CD4-positive, alpha-beta T cell treated with Interferon alpha-2 for 1 hour (primary cell): ENCODE measurements around the gene PUM2.
A peak's percentile ranks its signal among the peaks of the same experiment; 100 is the strongest.

Experiments used
- DNase-seq, 2 donors: peaks; one replicate each; pipeline ENCODE4 v3.0.0-alpha.2; 2020 to 2022

The PUM2 gene

DNA sequence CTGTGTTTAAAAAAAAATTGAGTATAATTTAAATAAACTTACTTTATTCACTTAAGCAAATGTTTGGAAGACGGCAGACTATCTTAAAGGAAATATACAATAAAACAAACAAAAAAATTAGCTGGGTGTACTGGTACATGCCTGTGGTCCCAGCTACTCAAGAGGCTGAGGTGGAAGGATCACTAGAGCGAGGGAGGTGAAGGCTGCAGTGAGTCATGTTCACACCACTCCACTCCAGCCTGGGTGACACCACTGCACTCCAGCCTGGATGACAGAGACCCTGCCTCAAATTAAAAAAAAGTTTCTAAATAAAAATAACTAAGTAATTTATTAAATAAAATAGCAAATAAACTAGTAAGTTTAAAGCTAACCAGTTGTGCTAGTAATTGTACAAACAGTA lies 7.5 kb downstream of the PUM2 start:
- DNase-seq: no peak

DNA sequence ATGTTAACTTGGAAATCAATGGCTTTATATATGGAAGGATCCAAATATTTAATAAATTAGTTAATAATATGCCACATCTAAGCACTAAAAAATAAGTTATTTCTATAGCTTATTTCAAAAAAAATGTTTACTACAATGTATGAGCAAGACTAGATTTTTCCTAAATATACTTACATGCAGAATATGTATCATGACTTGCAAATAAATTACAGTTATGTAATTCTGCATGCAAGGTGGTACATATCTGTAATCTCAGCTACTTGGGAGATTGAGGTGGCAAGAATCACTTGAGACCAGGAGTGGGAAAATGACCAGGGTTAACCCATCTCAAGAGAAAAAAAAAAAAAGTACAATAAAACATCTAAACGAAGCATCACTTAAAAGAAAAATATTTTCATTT lies 11.6 kb downstream of the PUM2 start:
- DNase-seq: no peak

DNA sequence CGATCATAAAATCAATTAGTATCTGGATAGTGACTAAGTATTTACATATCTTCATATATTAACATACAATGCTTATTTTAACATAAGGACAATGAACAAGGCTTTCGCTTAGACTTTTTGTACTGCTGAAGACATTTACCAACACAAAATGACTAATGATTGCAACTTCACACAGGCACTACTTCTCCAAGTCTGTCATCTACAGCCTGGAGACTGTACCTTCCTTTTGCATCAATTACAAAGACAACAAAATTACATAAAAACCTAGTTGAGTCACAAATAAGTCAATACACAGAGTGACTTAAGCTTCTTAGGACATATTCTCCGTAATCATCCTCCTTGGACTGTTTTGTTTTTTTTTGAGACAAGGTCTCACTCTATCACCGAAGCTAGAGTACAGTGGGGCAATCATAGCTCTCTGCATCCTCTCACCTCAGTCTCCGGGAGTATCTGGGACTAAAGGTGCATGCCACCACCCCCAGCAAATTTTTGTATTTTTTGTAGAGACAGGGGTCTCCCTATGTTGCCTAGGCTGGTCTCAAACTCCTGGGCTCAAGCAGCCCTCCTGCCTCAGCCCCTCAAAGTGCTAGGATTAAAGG lies 15.9 kb downstream of the PUM2 start:
- DNase-seq: no peak

DNA sequence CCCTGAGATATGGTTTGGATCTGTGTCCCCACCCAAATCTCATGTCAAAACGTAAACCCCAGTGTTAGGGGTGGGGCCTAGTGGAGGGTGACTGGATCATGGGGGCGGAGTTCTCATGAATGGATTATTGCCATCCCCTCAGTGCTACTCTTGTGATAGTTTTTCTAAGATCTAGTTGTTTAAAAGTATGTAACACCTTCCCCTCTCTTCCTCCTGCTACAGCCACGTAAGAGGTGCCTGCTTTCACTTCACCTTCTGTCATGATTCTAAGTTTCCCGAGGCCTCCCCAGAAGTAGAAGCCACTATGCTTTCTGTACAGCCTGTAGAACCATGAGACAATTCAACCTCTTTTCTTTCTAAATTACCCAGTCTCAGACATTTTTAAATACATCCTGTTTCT lies 16.9 kb downstream of the PUM2 start:
- DNase-seq: no peak

DNA sequence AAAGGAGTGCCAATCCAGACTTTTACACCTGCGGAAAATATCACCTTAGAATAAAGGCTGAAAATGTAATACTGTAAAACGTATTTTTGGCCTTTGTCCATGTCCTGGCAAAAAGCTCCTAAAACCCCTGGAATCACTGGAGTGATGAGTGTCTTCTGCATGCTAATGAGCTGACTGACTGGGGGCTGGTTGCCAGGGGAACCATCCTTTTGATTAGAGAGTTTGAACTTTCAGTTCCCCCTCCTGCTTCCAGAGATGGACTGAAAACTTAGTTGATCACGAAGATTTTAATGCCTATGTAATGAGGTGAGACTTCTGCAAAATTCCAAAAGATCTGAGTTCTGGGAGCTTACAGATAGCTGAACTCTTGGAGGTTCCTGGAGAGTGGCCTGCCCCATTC lies 20.5 kb downstream of the PUM2 start:
- DNase-seq: no peak

DNA sequence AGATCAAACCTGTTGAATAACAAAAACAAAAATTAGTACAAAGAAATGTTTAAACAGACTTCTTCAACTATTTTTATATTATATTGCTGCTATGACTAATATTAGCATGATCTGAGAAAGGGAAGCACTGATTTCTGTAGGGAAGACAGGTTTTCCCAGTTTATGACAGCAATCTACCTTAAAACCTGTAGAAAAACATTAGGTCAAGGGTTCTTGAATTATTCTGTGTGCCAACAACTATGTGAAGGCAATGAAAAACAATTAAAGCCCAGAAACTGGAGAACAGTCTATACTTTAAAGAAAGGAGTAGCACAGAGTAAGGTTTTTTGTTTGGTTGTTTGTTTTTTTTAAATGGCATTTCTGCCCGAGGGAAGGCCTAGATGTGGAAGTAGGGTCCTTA lies 23.3 kb downstream of the PUM2 start:
- no peak for DNase-seq

DNA sequence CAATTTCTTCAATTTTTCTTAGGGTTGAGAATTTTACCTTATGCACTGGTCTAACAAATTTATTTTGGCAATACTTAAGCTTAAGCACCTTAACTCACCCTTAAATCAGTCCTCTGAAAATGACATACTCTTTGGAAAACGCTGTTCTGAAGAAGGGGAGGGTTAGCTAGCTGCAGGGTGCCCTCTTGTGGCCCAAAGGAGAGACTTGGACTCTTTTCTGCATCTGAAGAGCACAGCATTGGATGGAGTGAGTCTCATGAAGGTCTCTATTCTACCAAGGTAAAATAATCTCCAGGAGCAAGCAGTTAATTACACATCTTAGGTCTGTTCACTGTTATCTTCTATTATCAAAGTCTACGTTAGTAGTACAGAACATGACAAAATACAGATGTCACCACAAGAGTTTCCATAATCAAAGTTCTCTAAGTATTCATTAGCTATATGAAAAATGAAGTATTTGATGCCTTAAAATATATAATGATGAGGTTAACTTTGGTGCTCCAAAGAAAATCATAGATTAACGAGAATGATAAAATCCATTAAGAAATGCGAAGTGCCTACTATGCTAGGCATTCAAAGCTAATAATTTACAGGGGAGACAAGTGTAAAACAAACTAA lies 24.4 kb downstream of the PUM2 start:
- DNase-seq: peak; percentile 38 to 63

DNA sequence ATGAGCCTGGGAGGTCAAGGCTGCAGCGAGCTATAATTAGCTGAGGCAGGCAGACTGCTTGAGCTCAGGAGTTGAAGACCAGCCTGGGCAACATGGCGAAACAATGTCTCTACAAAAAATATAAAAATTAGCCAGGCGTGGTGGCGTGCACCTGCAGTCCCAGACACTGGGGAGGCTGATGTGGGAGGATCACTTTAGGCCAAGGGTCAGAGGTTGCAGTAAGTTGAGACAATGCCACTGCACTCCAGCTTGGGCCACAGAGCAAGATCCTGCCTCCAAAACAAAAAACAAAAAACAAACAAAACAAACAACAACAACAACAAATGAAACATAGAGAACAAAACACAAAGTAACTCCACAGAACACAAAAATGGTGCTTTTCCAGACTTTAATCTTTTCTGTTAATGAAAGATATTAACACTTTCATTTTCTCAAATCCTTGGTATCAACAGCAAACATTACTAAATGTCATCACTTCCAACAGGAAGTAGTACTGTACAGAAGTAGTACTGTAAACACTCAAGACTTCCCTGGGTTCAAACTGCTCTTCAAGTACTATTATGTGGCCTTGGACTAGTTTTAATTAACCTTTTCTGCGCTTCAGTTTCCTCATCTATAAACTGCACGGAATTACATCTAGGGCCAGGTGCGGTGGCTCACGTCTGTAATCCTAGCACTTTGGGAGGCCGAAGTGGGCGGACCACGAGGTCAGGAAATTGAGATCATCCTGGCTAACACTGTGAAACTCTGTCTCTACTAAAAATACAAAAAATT lies 27.9 kb downstream of the PUM2 start:
- no peak for DNase-seq

DNA sequence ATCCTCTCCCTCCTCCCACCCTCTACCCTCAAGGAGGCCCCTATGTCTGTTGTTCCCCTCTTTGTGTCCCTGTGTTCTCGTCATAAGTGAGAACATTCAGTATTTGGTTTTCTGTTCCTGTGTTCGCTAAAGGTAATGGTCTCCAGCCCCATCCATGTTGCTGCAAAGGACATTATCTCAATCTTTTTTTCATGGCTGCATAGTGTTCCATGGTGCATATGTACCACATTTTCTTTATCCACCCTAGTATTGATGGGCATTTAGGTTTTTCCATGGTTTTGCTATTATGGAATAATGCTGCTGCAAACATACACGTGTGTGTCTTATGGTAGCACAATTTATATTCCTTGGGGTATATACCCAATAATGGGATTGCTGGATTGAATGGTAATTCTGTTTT lies 33.0 kb downstream of the PUM2 start:
- no peak for DNase-seq

DNA sequence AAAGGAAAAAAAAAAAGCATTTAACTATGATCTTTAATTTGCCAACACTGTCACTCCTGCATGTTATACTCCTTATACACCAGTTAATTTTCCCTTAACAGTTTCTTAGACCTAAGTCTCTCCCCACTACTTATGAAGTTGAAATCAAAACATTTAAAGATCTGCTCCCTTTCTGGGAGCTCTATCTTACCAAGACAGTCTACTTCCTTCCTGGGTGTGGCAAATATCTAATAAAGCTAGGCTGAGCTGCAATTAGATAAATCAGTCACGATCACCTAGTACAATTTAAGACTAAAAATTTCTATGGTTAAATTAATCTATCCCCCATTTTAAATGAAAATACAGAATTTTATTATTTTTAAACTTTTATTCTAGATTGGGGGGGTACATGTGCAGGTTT lies 33.4 kb downstream of the PUM2 start:
- DNase-seq: no peak

DNA sequence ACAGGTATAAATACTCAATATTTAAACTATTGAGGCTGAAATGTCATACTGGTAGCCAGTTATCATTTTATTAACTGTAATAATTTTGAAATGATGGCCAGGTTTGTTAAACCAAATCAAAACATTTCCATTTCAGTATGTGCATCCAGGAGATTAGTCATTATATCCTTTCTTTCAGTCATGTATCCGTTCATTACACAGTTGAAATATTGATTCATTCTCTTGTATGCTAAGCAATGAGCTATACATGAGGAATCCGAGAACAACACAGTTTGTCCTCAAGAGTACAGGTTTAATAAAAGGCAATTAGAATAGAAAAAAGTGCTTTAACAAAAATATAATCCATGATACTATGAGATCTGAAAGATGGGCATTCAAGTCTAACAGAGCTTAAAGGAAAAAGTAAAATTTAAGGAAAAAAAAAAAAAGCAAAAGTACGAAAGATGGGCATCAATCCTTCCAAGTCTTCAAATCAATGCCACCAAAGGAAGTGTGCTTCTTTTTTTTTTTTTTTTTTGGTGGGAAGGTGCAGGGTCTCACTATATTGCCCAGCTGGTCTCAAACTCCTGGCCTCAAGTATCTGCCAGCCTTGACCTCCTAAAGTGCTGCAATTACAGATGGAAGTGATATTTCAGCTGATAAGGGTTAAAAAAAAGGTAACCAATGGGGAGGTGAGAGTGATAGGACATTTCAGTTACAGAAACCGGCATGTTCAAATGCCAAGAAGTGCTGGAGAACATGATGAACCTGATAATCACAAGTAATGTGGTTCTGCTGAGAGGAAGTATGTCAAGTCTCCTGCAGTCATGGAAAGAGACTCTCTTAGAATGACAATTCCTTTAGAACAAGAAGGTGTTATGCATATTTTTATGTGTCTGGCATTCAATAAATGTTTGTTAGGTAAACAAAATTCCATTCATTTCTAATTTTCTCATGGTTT lies 35.8 kb downstream of the PUM2 start:
- DNase-seq: no peak

DNA sequence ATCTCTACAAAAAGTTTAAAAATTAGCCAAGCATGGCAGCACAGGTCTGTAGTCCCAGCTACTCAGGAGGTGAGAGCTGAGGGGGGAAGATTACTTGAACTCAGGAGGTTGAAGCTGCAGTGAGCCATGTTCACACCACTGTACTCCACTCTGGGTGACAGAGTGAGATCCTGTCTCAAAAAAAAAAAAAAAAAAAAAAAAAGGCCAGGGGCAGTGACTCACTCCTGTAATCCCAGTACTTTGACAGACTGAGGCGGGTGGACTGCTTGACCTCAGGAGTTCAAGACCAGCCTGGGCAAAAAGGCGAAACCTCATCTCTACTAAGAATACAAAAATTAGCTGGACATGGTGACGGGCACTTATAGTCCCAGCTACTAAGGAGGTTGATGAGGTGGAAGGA lies 37.0 kb downstream of the PUM2 start:
- no peak for DNase-seq

DNA sequence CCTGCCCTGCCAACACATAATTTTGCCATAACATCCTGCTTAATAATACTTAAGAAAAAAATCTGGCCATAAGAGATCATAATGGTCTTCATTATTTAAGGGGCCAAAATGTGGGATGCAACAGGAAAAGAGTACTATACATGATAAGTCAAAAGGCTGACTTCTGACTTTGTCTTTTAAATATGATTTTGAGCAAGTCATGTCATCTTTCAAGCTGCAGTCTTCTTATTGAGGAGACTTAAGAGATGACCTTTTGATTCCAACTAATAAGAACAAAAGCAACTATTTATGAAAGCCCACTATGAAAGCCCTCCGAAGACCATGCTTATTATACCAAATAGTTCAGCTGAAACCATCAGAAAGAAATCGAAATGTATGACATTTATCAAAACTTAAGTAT lies 41.6 kb downstream of the PUM2 start:
- no peak for DNase-seq

DNA sequence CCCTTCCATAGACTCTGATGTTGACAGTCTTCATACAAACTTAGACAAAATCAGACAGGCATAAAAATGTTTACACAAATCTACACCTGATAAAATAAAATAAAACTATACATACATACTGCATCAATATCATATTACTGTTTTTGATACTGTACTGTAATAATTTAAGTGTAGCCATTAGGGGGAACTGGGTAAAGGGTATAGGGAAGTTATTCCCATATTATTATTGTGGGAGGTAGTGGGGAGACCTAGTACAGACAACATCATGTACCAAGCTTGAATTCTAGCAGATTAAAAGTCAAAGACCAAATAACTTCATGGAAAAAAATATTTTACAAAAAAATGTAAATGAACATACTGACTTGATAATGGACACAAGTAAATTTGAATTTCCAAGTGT lies 43.3 kb downstream of the PUM2 start:
- DNase-seq: no peak

DNA sequence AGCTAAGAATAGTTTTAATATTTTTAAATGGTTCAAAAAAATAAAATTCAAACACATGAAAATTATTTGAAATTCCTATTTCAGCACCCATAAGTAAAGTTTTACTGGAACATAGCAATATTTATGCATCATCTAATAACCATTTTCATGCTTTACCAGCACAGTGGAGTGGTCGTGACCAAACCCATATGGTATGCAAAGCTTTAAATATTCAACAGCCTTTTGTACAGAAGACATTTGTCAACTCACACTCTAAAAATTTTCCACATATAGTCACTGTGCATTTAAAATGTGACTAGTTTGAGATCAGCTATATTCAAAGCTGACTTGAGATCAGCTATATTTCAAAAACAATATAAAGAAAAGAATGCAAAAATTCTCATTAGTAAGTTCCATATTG lies 46.2 kb downstream of the PUM2 start:
- no peak for DNase-seq

DNA sequence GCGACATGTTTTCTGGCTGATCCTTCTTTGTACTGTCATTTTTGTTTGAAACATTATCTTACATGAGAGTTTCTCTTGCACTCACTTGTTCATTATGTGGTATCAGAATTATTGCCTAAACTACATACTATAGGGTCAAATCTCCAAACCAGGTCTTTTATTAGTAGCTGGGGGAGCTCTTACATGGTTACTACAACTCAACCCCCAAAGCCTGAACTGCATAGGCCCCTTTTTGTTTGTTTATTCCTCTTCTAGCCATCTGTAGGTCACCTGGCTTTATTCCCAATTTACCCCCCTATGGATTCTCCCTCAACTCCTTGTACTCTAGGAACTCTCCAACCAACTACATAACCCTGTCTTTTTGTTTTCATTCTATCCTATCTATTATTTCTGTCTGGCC lies 46.7 kb downstream of the PUM2 start:
- no peak for DNase-seq

DNA sequence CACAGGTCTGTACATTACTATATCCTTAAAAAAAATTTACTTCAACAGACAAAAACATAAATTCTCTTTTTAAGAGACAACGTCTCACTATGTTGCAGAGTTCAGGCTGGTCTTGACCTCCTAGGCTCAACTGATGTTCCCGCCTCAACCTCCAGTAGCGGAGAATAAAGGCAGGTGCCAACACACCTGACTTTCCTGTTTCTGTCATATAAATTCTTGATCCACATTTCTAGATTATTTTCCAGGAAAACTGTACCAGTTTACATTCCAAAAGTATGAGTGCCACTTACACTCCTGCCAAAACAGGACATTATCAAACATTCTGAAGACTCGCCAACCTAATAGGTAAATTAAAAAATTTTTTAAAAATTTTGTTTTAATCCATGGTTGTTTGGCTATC lies 48.6 kb downstream of the PUM2 start:
- DNase-seq: no peak

DNA sequence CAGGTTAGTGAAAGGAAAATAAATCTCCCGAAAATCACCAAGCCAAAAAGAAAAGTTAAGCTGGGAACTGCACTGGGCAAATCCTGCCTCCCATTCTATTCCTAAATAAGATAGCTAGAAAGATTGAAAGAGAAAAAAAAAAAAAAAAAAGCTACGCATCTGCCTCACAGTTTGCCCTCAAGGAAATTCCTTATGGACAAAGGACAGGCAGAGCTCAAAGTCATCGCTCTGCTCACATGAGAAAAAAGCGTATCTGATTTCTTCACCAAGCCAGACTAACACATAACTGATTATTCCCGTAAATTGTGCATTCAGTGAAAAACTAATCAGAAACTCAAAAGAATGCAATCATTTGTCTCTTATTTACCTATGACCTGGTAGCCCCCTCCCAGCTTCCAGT lies 50.0 kb downstream of the PUM2 start:
- no peak for DNase-seq

DNA sequence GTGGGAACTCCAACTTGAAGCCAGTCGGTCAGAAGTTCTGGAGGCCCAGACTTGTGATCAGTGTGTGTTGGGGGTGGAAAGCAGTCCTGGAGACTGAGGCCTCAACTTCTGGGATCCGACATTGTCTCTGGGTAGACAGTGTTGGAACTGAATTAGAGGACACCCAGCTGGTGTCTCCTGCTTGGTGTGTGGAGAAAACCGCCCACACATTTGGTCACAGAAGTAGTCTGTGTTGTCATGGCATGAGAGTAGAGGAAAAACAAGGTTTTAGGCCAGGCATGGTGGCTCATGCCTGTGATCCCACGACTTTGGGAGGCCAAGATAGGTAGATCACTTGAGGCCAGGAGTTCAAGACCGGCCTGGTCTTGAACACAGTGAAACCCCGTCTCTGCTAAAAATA lies 51.5 kb downstream of the PUM2 start:
- DNase-seq: no peak

DNA sequence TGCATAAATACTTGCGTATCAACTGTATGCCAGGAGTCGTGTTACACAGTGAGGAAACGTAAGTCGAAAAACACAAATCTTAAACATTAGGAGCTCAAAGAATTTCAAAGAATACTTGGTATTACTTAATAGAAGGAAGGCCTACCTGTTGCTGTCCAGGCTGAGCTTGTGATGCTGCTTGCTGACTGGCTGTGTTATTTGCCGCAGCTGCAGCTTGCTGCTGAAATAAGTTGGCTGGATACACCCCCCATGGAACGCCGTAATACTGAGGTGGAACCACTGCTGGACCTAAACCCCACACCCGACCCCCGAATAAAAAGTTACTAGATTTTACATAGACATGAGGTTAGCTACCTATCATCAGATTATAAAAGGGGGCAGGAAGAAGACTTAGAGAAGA lies 56.4 kb downstream of the PUM2 start:
- DNase-seq: no peak

DNA sequence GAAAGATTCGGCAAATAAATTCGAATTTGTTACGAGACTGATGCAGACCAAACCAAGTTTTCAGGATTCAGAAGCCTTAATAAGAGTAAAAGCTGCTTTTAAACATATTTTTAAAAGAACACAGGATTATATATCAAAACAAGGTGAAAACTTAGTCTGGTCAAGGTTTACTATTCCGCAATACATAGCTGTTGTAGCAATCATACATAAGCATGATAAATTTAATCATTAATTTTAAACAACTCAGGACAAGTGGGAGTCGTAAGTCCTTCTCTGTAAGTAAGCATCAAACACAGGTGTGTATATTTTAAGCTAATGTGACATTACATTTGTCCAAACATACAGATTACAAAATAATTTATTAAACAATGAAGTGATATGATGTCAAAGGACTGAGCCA lies 57.7 kb downstream of the PUM2 start:
- no peak for DNase-seq

DNA sequence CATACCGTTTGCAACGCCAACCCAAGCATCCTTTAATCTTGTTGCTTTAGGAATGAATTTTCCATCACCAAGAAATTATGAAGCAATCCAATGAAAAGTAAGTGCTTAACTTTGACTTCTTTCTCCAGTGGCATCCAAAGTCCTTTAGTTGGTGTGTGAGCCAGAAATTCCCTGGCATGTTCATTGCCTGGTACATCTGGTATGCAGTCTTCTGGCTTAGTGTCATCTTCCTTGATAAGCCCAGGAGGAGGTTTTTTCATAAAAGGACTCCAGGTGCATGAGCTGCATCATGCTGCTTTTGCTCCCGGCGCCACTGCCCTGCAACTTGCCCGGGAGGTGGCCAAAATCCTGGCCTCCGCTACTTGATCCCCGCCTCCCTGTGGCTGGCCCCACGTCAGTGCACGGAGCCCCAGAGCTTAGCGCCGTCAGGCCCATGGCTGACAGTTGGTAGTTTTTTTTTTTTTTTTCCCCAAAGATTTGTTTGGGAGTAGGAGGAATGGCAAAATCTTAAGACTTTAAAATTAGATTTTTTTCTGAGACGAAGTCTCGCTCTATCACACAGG lies 58.7 kb downstream of the PUM2 start:
- no peak for DNase-seq

DNA sequence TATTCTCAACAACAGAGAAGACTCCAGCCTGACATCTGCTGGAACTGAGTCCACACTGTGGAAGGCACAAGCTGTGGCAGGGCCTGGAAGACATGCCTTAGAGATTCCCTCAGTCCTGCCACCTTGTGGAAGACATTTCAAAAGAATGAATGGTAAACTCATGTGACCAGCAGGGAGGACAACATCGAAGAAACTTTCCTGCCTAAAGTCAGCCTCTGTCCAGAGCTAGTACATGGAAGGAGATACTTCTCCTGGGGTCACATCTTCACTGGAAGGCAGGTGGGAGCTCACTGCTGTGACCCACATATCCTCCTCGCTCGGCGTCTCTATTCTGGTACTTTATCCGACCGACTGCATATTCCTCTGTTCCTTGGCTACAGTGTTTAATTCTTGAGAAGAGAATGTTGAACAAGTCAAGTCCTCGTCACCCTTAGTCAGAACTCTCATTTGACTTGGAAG lies 59.5 kb downstream of the PUM2 start:
- peak in 1 of 2 donors; percentile 29 for DNase-seq
